Fibroblast of lung (primary cell): ENCODE results near the gene LTBP2. TPM values are rescaled to one million over a fixed set of nuclear protein-coding genes. Genes with fewer than 3 reads are reported as not detected.

Experiments used
- DNase-seq, 2 donors: peaks; one replicate each; pipeline versions ENCODE4 v3.0.0 to v3.0.0-alpha.2; 2010; ENCODE audit warnings: low read depth in 2 of 2
- H2AFZ ChIP-seq: 2 replicates; pipeline ENCODE4 v1.5.1; 2012; ENCODE audit warnings: low read length, control low read depth, inconsistent platforms
- H3K27ac ChIP-seq: 2 replicates; pipeline ENCODE4 v1.5.1; 2011; ENCODE audit warnings: low read length, control low read depth; ENCODE audit not compliant: insufficient read depth
- H3K27me3 ChIP-seq: 2 replicates; pipeline ENCODE4 v1.5.1; 2011; ENCODE audit warnings: mild to moderate bottlenecking, low read length; ENCODE audit not compliant: control insufficient read depth, insufficient read depth
- H3K36me3 ChIP-seq: 2 replicates; pipeline ENCODE4 v1.5.1; 2011; ENCODE audit warnings: low read length; ENCODE audit not compliant: control insufficient read depth, insufficient read depth
- H3K4me1 ChIP-seq: 2 replicates; pipeline ENCODE4 v1.5.1; 2011; ENCODE audit warnings: low read length; ENCODE audit not compliant: control insufficient read depth, insufficient read depth; ENCODE audit errors: extremely low read depth
- H3K4me2 ChIP-seq: 2 replicates; pipeline ENCODE4 v1.5.1; 2011; ENCODE audit warnings: low read length, control low read depth; ENCODE audit not compliant: insufficient read depth; ENCODE audit errors: extremely low read depth
- H3K4me3 ChIP-seq, 4 experiments: fragments of 200-600 bp in 1 of 4; sonication (generic) in 1 of 4; replicated peaks in 1 of 4; 2 replicates each; pipeline ENCODE4 v1.5.1; 2011 to 2016; ENCODE audit warnings: low read length in 4 of 4, low read depth in 3 of 4, mild to moderate bottlenecking in 3 of 4, control low read depth in 2 of 4, inconsistent platforms in 1 of 4, mixed read lengths in 1 of 4; ENCODE audit not compliant: insufficient read depth in 1 of 4; ENCODE audit errors: control extremely low read depth in 1 of 4
- H3K79me2 ChIP-seq: 2 replicates; pipeline ENCODE4 v1.5.1; 2012; ENCODE audit warnings: mild to moderate bottlenecking, low read length, inconsistent platforms; ENCODE audit not compliant: control insufficient read depth, insufficient read depth
- H3K9ac ChIP-seq: 2 replicates; pipeline ENCODE4 v1.5.1; 2011; ENCODE audit warnings: mild to moderate bottlenecking, low read length, control low read depth; ENCODE audit not compliant: insufficient read depth
- H3K9me3 ChIP-seq: 2 replicates; pipeline ENCODE4 v1.5.1; 2012; ENCODE audit warnings: low read depth, low read length; ENCODE audit not compliant: control insufficient read depth, insufficient read depth
- H4K20me1 ChIP-seq: 2 replicates; pipeline ENCODE4 v1.5.1; 2011; ENCODE audit warnings: low read length; ENCODE audit not compliant: control insufficient read depth, insufficient read depth; ENCODE audit errors: extremely low read depth
- EZH2 ChIP-seq: IDR thresholded peaks from 2 replicates; pipeline ENCODE4 v1.5.1; 2012; ENCODE audit warnings: low read length, control low read depth, mild to moderate bottlenecking; ENCODE audit errors: missing control alignments
- polyA plus RNA-seq, 2 donors: library from polyadenylated mRNA; depleted of rRNA in 1 of 2; stranded (reverse) in 1 of 2; unstranded in 1 of 2; fragments of >200 nt; gene quantifications; 2 replicates each; pipeline ENCODE4 v1.2.1, GENCODE V29; 2011 to 2012; ENCODE audit warnings: missing spikeins in 1 of 2
- total RNA-seq: library from RNA; depleted of rRNA; stranded (reverse); fragments of >200 nt; gene quantifications from 2 replicates; pipeline ENCODE4 v1.2.1, GENCODE V29; 2014
- TF ChIP-seq, protein P1 (sequence below), 2 donors: IDR thresholded peaks in 1 of 2; conservative IDR thresholded peaks in 1 of 2; 1 replicate in 1 of 2; 2 replicates in 1 of 2; pipeline ENCODE4 v1.5.1; 2011 to 2012; ENCODE audit warnings: low read length in 2 of 2, control low read depth in 1 of 2, inconsistent platforms in 1 of 2, low read depth in 1 of 2, mild to moderate bottlenecking in 1 of 2

LTBP2 gene
- total and polyA plus RNA-seq, 2 donors (not counting 1 experiment from before 2014, with no cell fraction given), result 108 to 514 TPM

DNA sequence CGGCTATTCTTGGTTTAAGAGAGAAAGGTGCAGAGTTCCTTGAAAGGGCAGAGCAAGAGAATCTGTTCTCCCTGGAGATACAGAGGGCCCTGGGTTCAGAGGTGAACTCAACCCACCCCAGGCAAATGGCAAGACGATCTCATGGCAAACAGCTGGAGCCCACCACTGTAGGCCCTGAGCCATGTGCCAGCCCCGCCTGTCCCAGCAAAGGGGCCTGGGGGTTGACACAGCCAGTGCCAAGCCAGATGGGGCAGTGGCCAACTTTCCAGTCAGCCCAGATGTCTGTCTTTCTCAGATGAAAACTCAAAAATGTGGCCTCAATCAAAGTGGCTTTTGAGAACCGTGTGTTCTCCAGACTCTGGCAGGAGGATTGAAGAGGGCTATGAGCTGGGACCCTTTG lies 66.7 kb downstream of the LTBP2 start:
- no peak overlapping the region for H3K9ac ChIP-seq

DNA sequence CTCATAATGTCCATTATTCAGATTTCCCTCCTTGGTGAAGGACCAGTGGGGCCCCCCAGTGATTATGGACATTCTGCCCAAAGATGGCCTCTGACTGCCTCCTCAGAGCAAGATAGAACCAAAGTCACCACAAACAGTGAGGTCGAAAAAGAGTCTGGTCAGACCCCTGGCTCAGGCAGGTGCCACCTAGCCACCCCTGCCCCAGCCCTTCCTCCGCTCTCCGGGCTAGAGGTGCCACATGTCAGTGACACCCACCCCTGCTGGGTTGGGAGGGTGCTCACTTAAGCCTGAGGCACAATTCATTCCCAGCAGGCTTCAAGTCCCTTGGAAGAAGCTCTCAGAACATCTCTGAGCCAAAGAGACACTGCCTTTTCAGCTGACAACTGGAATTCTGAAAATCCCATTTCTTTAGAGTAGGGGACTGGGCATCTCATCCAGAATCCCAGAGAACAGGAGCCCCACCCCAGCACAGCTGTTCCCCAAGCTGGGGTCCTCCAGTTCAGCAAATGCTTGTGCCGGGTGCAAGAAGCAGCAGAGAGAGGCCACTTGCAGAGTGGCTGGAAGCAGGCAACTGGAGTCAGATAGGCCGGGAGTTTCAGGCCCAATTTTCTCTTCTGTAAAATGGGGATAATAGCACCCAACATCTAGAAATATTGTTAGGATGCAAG lies 68.1 kb downstream of the LTBP2 start:
- Histone ChIP-seq H3K27ac (no peak overlapping the region), H4K20me1 (no peaks in the 10 kb centered on the region), H3K4me2 (no peak overlapping the region), H2AFZ (no peak overlapping the region), H3K36me3 (peaks cover 34% of the 10 kb centered on the region), H3K79me2 (no peaks in the 10 kb centered on the region), H3K9ac (no peak overlapping the region), H3K4me3 (no peak overlapping the region), H3K9me3 (no peaks in the 10 kb centered on the region), H3K27me3 (no peaks in the 10 kb centered on the region), H3K4me1 (peaks cover 11% of the 10 kb centered on the region)
- TF ChIP-seq, protein P1, sequence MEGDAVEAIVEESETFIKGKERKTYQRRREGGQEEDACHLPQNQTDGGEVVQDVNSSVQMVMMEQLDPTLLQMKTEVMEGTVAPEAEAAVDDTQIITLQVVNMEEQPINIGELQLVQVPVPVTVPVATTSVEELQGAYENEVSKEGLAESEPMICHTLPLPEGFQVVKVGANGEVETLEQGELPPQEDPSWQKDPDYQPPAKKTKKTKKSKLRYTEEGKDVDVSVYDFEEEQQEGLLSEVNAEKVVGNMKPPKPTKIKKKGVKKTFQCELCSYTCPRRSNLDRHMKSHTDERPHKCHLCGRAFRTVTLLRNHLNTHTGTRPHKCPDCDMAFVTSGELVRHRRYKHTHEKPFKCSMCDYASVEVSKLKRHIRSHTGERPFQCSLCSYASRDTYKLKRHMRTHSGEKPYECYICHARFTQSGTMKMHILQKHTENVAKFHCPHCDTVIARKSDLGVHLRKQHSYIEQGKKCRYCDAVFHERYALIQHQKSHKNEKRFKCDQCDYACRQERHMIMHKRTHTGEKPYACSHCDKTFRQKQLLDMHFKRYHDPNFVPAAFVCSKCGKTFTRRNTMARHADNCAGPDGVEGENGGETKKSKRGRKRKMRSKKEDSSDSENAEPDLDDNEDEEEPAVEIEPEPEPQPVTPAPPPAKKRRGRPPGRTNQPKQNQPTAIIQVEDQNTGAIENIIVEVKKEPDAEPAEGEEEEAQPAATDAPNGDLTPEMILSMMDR (conservative IDR thresholded peaks at IDR 0.05 in 1 of 2, IDR thresholded peaks at IDR 0.05 in 1 of 2; ENCODE audit: low read depth in 1 of 2, low read length in 2 of 2), result no peak
- no peak for TF ChIP-seq EZH2
- DNase-seq, result no peak

More for the DNA sequence above, 66.7 kb downstream of the LTBP2 start:
- Histone ChIP-seq H2AFZ (no peak overlapping the region), H4K20me1 (no peaks in the 10 kb centered on the region), H3K9me3 (no peaks in the 10 kb centered on the region), H3K4me3 (no peak overlapping the region), H3K27ac (no peak overlapping the region), H3K79me2 (no peaks in the 10 kb centered on the region), H3K4me1 (peaks cover 21% of the 10 kb centered on the region), H3K4me2 (no peak overlapping the region), H3K27me3 (no peaks in the 10 kb centered on the region), H3K36me3 (peaks cover 35% of the 10 kb centered on the region)
- no peak for TF ChIP-seq EZH2
- TF ChIP-seq, protein P1 (conservative IDR thresholded peaks at IDR 0.05 in 1 of 2, IDR thresholded peaks at IDR 0.05 in 1 of 2; ENCODE audit: low read depth in 1 of 2, low read length in 2 of 2), result no peak
- no peak for DNase-seq

DNA sequence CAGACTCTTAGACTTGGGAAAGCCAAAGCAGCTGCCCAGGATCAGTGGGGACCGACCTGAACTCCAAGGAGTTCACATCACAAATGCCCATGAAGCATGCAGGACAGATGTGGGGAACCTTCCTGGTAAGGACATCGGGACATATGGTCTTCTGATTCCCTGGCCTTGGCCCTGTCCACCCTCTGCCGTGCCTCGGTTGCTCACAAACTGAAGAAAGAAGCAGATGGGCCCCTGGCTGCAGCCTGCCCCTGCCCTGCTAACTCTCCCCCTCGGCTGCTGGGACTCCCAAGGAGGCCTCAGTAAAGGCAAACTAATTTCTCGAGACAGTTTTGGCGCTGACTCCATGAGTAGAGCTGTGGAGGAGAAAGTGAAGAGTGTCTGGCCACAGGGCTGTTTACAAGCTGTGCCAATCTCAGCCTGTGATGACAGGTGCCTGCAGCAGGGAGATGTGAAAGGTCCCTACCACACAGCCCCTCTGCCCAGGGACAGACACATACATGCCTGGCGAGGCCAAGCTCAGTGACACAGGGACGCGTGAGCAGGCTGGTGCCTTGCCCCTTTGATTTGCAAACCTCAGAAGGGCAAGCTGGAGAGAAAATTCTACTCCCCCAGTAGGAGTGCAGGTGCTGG lies 69.9 kb downstream of the LTBP2 start:
- no peak for TF ChIP-seq EZH2
- TF ChIP-seq, protein P1 (conservative IDR thresholded peaks at IDR 0.05 in 1 of 2, IDR thresholded peaks at IDR 0.05 in 1 of 2; ENCODE audit: low read depth in 1 of 2, low read length in 2 of 2), result no peak

More for the DNA sequence above, 69.9 kb downstream of the LTBP2 start:
- Histone ChIP-seq H3K4me2 (no peak overlapping the region), H3K36me3 (peaks cover 38% of the 10 kb centered on the region), H3K9ac (no peak overlapping the region), H3K4me1 (peaks cover 3% of the 10 kb centered on the region), H2AFZ (no peak overlapping the region), H4K20me1 (no peaks in the 10 kb centered on the region), H3K27ac (no peak overlapping the region), H3K4me3 (no peak overlapping the region), H3K79me2 (no peaks in the 10 kb centered on the region), H3K27me3 (no peaks in the 10 kb centered on the region), H3K9me3 (no peaks in the 10 kb centered on the region)
- DNase-seq, result no peak
